HepG2 (cell line): ENCODE measurements around the gene TOM1L1. TPM values are rescaled to one million over a fixed set of nuclear protein-coding genes. Genes with fewer than 3 reads are reported as not detected.

Experiments used
- FOXC1 ChIP-seq: sonication (generic); formaldehyde crosslinking; IDR thresholded peaks from 2 replicates; pipeline ENCODE4 v1.8.0; 2022; ENCODE audit warnings: mild to moderate bottlenecking, missing genetic modification reagents, borderline replicate concordance
- MTF1 ChIP-seq: sonication (generic); formaldehyde crosslinking; IDR thresholded peaks from 2 replicates; pipeline ENCODE4 v1.5.0; 2020; ENCODE audit warnings: missing genetic modification reagents
- MXD3 ChIP-seq: IDR thresholded peaks from 2 replicates; pipeline ENCODE4 v1.6.1; 2016; ENCODE audit warnings: mild to moderate bottlenecking, missing biosample characterization, missing genetic modification reagents
- ZNF143 ChIP-seq: sonication (generic); formaldehyde crosslinking; IDR thresholded peaks from 2 replicates; pipeline ENCODE4 v1.4.0; 2020; ENCODE audit warnings: missing genetic modification reagents
- ZNF512B ChIP-seq: sonication (generic); formaldehyde crosslinking; IDR thresholded peaks from 2 replicates; pipeline ENCODE4 v1.5.1; 2020; ENCODE audit warnings: missing genetic modification reagents, mild to moderate bottlenecking, borderline replicate concordance
- ZNF549 ChIP-seq: sonication (generic); formaldehyde crosslinking; IDR thresholded peaks from 2 replicates; pipeline ENCODE4 v1.5.0; 2020; ENCODE audit warnings: missing genetic modification reagents
- ZNF605 ChIP-seq: sonication (generic); formaldehyde crosslinking; IDR thresholded peaks from 2 replicates; pipeline ENCODE4 v1.8.0; 2022; ENCODE audit warnings: mild to moderate bottlenecking, missing genetic modification reagents
- ZNF607 ChIP-seq: sonication (generic); formaldehyde crosslinking; IDR thresholded peaks from 2 replicates; pipeline ENCODE4 v1.5.1; 2020; ENCODE audit warnings: missing genetic modification reagents, mild to moderate bottlenecking, borderline replicate concordance
- ZNF724P ChIP-seq: sonication (generic); formaldehyde crosslinking; IDR thresholded peaks from 2 replicates; pipeline ENCODE4 v1.8.0; 2022; ENCODE audit warnings: missing genetic modification reagents, borderline replicate concordance
- ZNF841 ChIP-seq: sonication (generic); formaldehyde crosslinking; IDR thresholded peaks from 2 replicates; pipeline ENCODE4 v1.8.1; 2023; ENCODE audit warnings: missing genetic modification reagents, borderline replicate concordance
- polyA plus RNA-seq, 8 experiments: library from polyadenylated mRNA; depleted of rRNA in 3 of 8; stranded (reverse) in 7 of 8; unstranded in 1 of 8; fragments of >200 nt; fragmentation: Illumina TruSeq in 4 of 8; extraction: Trizol in 4 of 8; gene quantifications; 2 replicates each; pipeline versions ENCODE4 v1.2.1 to v1.2.3, GENCODE V29; 2011 to 2016; ENCODE audit warnings: low read depth in 4 of 8, missing spikeins in 1 of 8, mixed read lengths in 1 of 8; ENCODE audit not compliant: insufficient read depth in 1 of 8
- total RNA-seq, 5 experiments: library from RNA; depleted of rRNA; stranded (reverse); fragments of >200 nt; fragmentation: Illumina TruSeq; extraction: Trizol; gene quantifications; 2 replicates each; pipeline ENCODE4 v1.2.3, GENCODE V29; 2016; ENCODE audit warnings: low read depth in 1 of 5
- TF ChIP-seq, protein P1 (sequence below): sonication (generic); formaldehyde crosslinking; IDR thresholded peaks from 2 replicates; pipeline ENCODE4 v1.8.0; 2022; ENCODE audit warnings: mild to moderate bottlenecking, missing genetic modification reagents; ENCODE audit not compliant: insufficient replicate concordance
- TF ChIP-seq, protein P2 (sequence below): sonication (generic); formaldehyde crosslinking; IDR thresholded peaks from 2 replicates; pipeline ENCODE4 v1.4.0; 2020; ENCODE audit warnings: mild to moderate bottlenecking, missing genetic modification reagents
- TF ChIP-seq, protein P3 (sequence below): IDR thresholded peaks from 2 replicates; pipeline ENCODE4 v1.6.1; 2016; ENCODE audit warnings: missing compliant biosample characterization, missing genetic modification reagents, borderline replicate concordance
- TF ChIP-seq, protein P4 (sequence below): sonication (generic); formaldehyde crosslinking; IDR thresholded peaks from 2 replicates; pipeline ENCODE4 v1.4.0; 2020; ENCODE audit warnings: mild to moderate bottlenecking, missing genetic modification reagents

Gene TOM1L1
- total and polyA plus RNA-seq, 2 of the 13 experiments (the other 11 are each of a cell fraction or from before 2014, with no cell fraction given) = 45.3 to 51.3 TPM

DNA sequence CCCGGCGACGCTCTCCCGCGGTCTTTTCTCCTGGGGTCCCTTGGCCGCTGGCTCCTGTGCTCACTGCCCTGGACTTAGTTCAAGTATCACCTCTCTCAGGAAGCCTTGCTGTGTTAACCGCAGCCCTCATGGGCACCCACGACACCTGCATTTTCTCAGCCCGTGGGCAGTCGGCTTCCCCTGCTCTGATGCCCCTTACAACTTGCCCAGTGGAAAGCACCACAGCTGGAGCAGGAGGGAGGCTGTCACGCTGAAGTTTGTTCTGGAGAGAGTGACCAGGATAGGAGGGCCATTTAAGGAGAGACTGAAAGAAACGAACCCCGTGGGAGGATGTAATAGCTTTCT, 68.3 kb downstream of the TOM1L1 start (continued):
- TF ChIP-seq, protein P1, sequence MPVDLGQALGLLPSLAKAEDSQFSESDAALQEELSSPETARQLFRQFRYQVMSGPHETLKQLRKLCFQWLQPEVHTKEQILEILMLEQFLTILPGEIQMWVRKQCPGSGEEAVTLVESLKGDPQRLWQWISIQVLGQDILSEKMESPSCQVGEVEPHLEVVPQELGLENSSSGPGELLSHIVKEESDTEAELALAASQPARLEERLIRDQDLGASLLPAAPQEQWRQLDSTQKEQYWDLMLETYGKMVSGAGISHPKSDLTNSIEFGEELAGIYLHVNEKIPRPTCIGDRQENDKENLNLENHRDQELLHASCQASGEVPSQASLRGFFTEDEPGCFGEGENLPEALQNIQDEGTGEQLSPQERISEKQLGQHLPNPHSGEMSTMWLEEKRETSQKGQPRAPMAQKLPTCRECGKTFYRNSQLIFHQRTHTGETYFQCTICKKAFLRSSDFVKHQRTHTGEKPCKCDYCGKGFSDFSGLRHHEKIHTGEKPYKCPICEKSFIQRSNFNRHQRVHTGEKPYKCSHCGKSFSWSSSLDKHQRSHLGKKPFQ (CRISPR knock-in tag) = no peak
- TF ChIP-seq ZNF605 (CRISPR knock-in tag) = 0 out of 2 replicates have a peak, but pooled peaks have one; percentile 35
- TF ChIP-seq, protein P2, sequence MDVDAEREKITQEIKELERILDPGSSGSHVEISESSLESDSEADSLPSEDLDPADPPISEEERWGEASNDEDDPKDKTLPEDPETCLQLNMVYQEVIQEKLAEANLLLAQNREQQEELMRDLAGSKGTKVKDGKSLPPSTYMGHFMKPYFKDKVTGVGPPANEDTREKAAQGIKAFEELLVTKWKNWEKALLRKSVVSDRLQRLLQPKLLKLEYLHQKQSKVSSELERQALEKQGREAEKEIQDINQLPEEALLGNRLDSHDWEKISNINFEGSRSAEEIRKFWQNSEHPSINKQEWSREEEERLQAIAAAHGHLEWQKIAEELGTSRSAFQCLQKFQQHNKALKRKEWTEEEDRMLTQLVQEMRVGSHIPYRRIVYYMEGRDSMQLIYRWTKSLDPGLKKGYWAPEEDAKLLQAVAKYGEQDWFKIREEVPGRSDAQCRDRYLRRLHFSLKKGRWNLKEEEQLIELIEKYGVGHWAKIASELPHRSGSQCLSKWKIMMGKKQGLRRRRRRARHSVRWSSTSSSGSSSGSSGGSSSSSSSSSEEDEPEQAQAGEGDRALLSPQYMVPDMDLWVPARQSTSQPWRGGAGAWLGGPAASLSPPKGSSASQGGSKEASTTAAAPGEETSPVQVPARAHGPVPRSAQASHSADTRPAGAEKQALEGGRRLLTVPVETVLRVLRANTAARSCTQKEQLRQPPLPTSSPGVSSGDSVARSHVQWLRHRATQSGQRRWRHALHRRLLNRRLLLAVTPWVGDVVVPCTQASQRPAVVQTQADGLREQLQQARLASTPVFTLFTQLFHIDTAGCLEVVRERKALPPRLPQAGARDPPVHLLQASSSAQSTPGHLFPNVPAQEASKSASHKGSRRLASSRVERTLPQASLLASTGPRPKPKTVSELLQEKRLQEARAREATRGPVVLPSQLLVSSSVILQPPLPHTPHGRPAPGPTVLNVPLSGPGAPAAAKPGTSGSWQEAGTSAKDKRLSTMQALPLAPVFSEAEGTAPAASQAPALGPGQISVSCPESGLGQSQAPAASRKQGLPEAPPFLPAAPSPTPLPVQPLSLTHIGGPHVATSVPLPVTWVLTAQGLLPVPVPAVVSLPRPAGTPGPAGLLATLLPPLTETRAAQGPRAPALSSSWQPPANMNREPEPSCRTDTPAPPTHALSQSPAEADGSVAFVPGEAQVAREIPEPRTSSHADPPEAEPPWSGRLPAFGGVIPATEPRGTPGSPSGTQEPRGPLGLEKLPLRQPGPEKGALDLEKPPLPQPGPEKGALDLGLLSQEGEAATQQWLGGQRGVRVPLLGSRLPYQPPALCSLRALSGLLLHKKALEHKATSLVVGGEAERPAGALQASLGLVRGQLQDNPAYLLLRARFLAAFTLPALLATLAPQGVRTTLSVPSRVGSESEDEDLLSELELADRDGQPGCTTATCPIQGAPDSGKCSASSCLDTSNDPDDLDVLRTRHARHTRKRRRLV = no peak
- TF ChIP-seq ZNF512B = no peak
- TF ChIP-seq ZNF724P = no peak
- peak; percentile 0; the same call in 1 of the 2 replicates for TF ChIP-seq FOXC1 (CRISPR knock-in tag)
- TF ChIP-seq MTF1 = peak; percentile 16; the same call in 1 of the 2 replicates
- TF ChIP-seq MXD3 (CRISPR knock-in tag) = 0 out of 2 replicates have a peak, but pooled peaks have one; percentile 11
- TF ChIP-seq, protein P3, sequence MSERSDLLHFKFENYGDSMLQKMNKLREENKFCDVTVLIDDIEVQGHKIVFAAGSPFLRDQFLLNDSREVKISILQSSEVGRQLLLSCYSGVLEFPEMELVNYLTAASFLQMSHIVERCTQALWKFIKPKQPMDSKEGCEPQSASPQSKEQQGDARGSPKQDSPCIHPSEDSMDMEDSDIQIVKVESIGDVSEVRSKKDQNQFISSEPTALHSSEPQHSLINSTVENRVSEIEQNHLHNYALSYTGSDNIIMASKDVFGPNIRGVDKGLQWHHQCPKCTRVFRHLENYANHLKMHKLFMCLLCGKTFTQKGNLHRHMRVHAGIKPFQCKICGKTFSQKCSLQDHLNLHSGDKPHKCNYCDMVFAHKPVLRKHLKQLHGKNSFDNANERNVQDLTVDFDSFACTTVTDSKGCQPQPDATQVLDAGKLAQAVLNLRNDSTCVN (CRISPR knock-in tag) = peak; percentile 56; the same call in 1 of the 2 replicates
- TF ChIP-seq, protein P4, sequence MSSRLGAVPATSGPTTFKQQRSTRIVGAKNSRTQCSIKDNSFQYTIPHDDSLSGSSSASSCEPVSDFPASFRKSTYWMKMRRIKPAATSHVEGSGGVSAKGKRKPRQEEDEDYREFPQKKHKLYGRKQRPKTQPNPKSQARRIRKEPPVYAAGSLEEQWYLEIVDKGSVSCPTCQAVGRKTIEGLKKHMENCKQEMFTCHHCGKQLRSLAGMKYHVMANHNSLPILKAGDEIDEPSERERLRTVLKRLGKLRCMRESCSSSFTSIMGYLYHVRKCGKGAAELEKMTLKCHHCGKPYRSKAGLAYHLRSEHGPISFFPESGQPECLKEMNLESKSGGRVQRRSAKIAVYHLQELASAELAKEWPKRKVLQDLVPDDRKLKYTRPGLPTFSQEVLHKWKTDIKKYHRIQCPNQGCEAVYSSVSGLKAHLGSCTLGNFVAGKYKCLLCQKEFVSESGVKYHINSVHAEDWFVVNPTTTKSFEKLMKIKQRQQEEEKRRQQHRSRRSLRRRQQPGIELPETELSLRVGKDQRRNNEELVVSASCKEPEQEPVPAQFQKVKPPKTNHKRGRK (CRISPR knock-in tag) = no peak
- TF ChIP-seq ZNF143 = no peak
- TF ChIP-seq ZNF549 (CRISPR knock-in tag) = no peak
- TF ChIP-seq ZNF607 (CRISPR knock-in tag) = peak; percentile 61; the same call in 1 of the 2 replicates
- no peak for TF ChIP-seq ZNF841
